Upper lobe of right lung (tissue), 1 donor: ENCODE results near the gene GPR26. TPM values are rescaled to one million over a fixed set of nuclear protein-coding genes. Genes with fewer than 3 reads are reported as not detected.

Experiments
- ATAC-seq: fragments of 200-7000 bp; cut with Tn5 transposase; one replicate; pipeline ENCODE4 v1.9.1; 2020; ENCODE audit warnings: mild to moderate bottlenecking, moderate library complexity
- DNase-seq: peaks from one replicate; pipeline ENCODE4 v3.0.0-alpha.2; 2020
- H3K27ac ChIP-seq: fragments of 200-600 bp; one replicate; pipeline ENCODE4 v1.8.0; 2022
- H3K27me3 ChIP-seq: fragments of 200-600 bp; one replicate; pipeline ENCODE4 v1.8.0; 2022; ENCODE audit warnings: mild to moderate bottlenecking
- H3K36me3 ChIP-seq: fragments of 200-600 bp; one replicate; pipeline ENCODE4 v1.8.0; 2022
- H3K4me1 ChIP-seq: fragments of 200-600 bp; one replicate; pipeline ENCODE4 v1.8.0; 2022
- H3K4me3 ChIP-seq: fragments of 200-600 bp; one replicate; pipeline ENCODE4 v1.8.0; 2022; ENCODE audit warnings: mild to moderate bottlenecking
- H3K9me3 ChIP-seq: fragments of 200-600 bp; one replicate; pipeline ENCODE4 v1.8.0; 2022
- intact Hi-C: fragments of 100-400 bp; cut with DNase I; formaldehyde crosslinking; loops from one replicate; pipeline ENCODE4 v1.11.0; 2022
- total RNA-seq: library from RNA; stranded (reverse); fragmentation: NEBNext Ultra II Directional; extraction: Animal tissue kit (Norgen Biotek cat#: 25700); gene quantifications from one replicate; pipeline ENCODE4 v1.2.1, GENCODE V29; 2021
- TF ChIP-seq, protein P1 (sequence below): fragments of 200-600 bp; IDR thresholded peaks from one replicate; pipeline ENCODE4 v1.8.0; 2022; ENCODE audit warnings: antibody characterized with exemption
- donor health status: DM: no; HTN: yes; CAD: no; lungs with severe emphysema.

Gene GPR26
- total RNA-seq, 1 donor from 2014 or later = not detected

DNA sequence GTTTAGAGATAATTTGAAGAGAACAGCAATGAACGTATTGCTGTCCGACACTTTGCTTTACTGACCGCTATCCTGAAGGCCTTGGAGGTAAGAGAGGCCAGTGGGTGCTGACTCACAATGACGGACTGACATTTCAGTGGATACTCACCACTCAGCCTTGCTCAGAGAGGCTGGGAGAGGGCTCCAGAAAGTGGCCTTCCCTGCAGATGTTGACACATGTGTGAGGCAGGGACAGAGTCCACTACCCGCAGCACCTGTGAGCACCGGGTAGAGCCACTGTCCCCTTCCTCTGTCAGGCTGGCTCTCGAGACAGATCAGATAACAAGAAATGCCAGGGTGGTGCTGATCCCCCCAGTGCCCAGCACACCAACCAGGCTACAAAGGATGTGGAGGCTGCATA is 75.0 kb downstream of the GPR26 start:
- H3K27me3 ChIP-seq = no peaks in the 10 kb centered on the region
- intact Hi-C loops = no loop called here
- no peak for DNase-seq
- H3K36me3 ChIP-seq = no peaks in the 10 kb centered on the region
- H3K27ac ChIP-seq = no peak overlapping the region
- no peaks in the 10 kb centered on the region for H3K4me1 ChIP-seq
- TF ChIP-seq, protein P1, sequence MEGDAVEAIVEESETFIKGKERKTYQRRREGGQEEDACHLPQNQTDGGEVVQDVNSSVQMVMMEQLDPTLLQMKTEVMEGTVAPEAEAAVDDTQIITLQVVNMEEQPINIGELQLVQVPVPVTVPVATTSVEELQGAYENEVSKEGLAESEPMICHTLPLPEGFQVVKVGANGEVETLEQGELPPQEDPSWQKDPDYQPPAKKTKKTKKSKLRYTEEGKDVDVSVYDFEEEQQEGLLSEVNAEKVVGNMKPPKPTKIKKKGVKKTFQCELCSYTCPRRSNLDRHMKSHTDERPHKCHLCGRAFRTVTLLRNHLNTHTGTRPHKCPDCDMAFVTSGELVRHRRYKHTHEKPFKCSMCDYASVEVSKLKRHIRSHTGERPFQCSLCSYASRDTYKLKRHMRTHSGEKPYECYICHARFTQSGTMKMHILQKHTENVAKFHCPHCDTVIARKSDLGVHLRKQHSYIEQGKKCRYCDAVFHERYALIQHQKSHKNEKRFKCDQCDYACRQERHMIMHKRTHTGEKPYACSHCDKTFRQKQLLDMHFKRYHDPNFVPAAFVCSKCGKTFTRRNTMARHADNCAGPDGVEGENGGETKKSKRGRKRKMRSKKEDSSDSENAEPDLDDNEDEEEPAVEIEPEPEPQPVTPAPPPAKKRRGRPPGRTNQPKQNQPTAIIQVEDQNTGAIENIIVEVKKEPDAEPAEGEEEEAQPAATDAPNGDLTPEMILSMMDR = no peak
- no peak for ATAC-seq
- H3K4me3 ChIP-seq = no peak overlapping the region
- H3K9me3 ChIP-seq = peaks cover 3% of the 10 kb centered on the region

DNA sequence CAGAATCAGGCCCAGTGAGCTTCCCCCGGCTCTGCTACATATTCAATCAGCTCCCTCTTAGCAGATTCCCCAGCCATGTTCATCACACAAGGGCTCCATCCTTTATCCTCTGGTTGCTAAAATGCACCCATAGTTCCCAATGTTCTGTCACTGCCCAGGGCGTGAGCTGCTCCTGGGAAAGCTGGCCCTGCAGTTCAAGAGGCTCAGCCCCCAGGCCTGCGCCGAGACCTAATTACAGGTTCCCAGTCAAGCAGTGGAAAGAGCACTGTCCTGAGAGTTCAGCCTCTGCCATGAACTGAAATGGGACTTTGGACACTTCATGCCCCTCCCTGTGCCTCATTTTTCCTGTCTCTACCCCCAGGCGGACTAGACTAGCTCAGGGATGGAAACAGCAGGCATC is 75.6 kb downstream of the GPR26 start:
- ATAC-seq (no peak), DNase-seq (no peak)
- Histone ChIP-seq H3K36me3 (no peaks in the 10 kb centered on the region), H3K27me3 (no peaks in the 10 kb centered on the region), H3K27ac (no peak overlapping the region), H3K9me3 (peaks cover 3% of the 10 kb centered on the region), H3K4me1 (no peaks in the 10 kb centered on the region), H3K4me3 (no peak overlapping the region)
- TF ChIP-seq, protein P1 = no peak
- intact Hi-C loops = no loop called here

GRCh38 chr10:123742751-123743440 is 76.7 kb downstream of the GPR26 start:
- no peak for DNase-seq
- H3K4me1 ChIP-seq = no peaks in the 10 kb centered on the region
- intact Hi-C loops = no loop called here

GRCh38 chr10:123743441-123744223 is 77.5 kb downstream of the GPR26 start:
- Histone ChIP-seq H3K9me3 (no peaks in the 10 kb centered on the region), H3K4me3 (no peak overlapping the region), H3K27ac (no peak overlapping the region), H3K4me1 (no peaks in the 10 kb centered on the region), H3K36me3 (no peaks in the 10 kb centered on the region), H3K27me3 (no peaks in the 10 kb centered on the region)
- intact Hi-C loops = no loop called here
- DNase-seq (no peak), ATAC-seq (no peak)
- TF ChIP-seq, protein P1 = no peak

More at GRCh38 chr10:123742751-123743440, 76.7 kb downstream of the GPR26 start:
- Histone ChIP-seq H3K27ac (no peak overlapping the region), H3K4me3 (no peak overlapping the region), H3K9me3 (no peaks in the 10 kb centered on the region), H3K27me3 (no peaks in the 10 kb centered on the region), H3K36me3 (no peaks in the 10 kb centered on the region)
- TF ChIP-seq, protein P1 = no peak
- no peak for ATAC-seq

GRCh38 chr10:123744224-123744536 is 78.0 kb downstream of the GPR26 start:
- Histone ChIP-seq H3K4me1 (no peaks in the 10 kb centered on the region), H3K27me3 (no peaks in the 10 kb centered on the region), H3K9me3 (no peaks in the 10 kb centered on the region), H3K27ac (no peak overlapping the region), H3K36me3 (no peaks in the 10 kb centered on the region), H3K4me3 (no peak overlapping the region)
- intact Hi-C loops = no loop called here
- TF ChIP-seq, protein P1 = no peak
- ATAC-seq (no peak), DNase-seq (no peak)

Other genes starting within 250 kb of the GPR26 start
- 9.7 TPM for gene CPXM2, start 225.5 kb downstream of the GPR26 start, total RNA-seq